Motor neuron (in vitro differentiated cells): Measurements from ENCODE around the gene MORN1. TPM values are rescaled to one million over a fixed set of nuclear protein-coding genes. Genes with fewer than 3 reads are reported as not detected.

Experiments used
- ATAC-seq, 8 experiments: fragments of 200-7000 bp; cut with Tn5 transposase; replicated peaks in 6 of 8; 2 replicates each; pipeline ENCODE4 v1.8.0; 2021; ENCODE audit warnings: mild to moderate bottlenecking in 8 of 8, moderate library complexity in 8 of 8
- H3K27ac ChIP-seq, 2 donors: fragments of 250-450 bp; sonication (Bioruptor Pico); 2 replicates each; pipeline ENCODE4 v1.9.0; 2021; ENCODE audit warnings: antibody characterized with exemption in 2 of 2, mild to moderate bottlenecking in 2 of 2, moderate library complexity in 1 of 2
- H3K4me1 ChIP-seq, 2 donors: fragments of 250-450 bp; sonication (Bioruptor Pico); replicated peaks in 1 of 2; 2 replicates each; pipeline ENCODE4 v1.6.1; 2021; ENCODE audit warnings: antibody characterized with exemption in 2 of 2, mild to moderate bottlenecking in 2 of 2, moderate library complexity in 1 of 2
- H3K4me3 ChIP-seq, 5 donors: fragments of 250-450 bp; sonication (Bioruptor Pico); 2 replicates each; pipeline ENCODE4 v1.9.0; 2021; ENCODE audit warnings: antibody characterized with exemption in 5 of 5, mild to moderate bottlenecking in 5 of 5, moderate library complexity in 4 of 5
- WGBS, 10 experiments: fragments of 450-650 bp; shearing (Covaris generic); methylation state at CpG; one replicate each; pipeline ENCODE4 v1.0.0; 2022; 5-methylcytosine and 5-hydroxymethylcytosine counted together
- in situ Hi-C, 9 experiments: fragments of 400-800 bp; cut with MboI; loops; one replicate each; pipeline ENCODE4 v1.15.0; 2021; ENCODE audit warnings: low sequenced_read_pairs in 9 of 9, low pct_unique_long_range_greater_than_20kb in 2 of 9; ENCODE audit not compliant: unreplicated experiment in 9 of 9
- total RNA-seq, 8 experiments: library from RNA; unstranded; fragments of 300-600 nt; gene quantifications; 2 replicates each; pipeline versions ENCODE4 v1.2.3 to v1.2.4, GENCODE V29; 2022

The MORN1 gene
- total RNA-seq, 8 experiments from 2014 or later, result 13.5 to 28.6 (median 21.8) TPM

- WGBS, 10 experiments, result 0 to 38% (median 23%) methylated on average over 1 to 16 of the region's 54 CpGs; no CpG with 5 or more reads in 6 of the 10 experiments
- in situ Hi-C loops, result no loop called here
- H3K27ac ChIP-seq, result peak overlapping the region; percentile 7 to 84
- peak overlapping the region; percentile 34 to 48 (median 40) for H3K4me3 ChIP-seq
- peak; percentile 15 to 60 (median 50) for ATAC-seq
- peaks cover 61 to 82% of the 10 kb centered on the region in 2 donors for H3K4me1 ChIP-seq
These were observed 77.0 kb downstream of the MORN1 start for GRCh38 chr1:2314273-2314802.

- peak overlapping the region in 3 of 5 donors; percentile 40 to 48 (median 43) for H3K4me3 ChIP-seq
- in situ Hi-C loops, result no loop called here
- H3K4me1 ChIP-seq, result peaks cover 55 to 76% of the 10 kb centered on the region in 2 donors
- peak overlapping the region in 1 of 2 donors; percentile 84 for H3K27ac ChIP-seq
- ATAC-seq, result no peak
- 38 to 72% methylated on average over 5 to 6 of the region's 18 CpGs; no CpG with 5 or more reads in 8 of the 10 experiments for WGBS, 10 experiments
These were observed 77.6 kb downstream of the MORN1 start for GRCh38 chr1:2313651-2314261.

- Histone ChIP-seq H3K4me1 (peaks cover 45 to 66% of the 10 kb centered on the region in 2 donors), H3K4me3 (no peak overlapping the region), H3K27ac (peak overlapping the region in 1 of 2 donors; percentile 3)
- ATAC-seq, result no peak
- 30 to 100% (median 90%) methylated on average over 1 to 2 of the region's 24 CpGs; no CpG with 5 or more reads in 7 of the 10 experiments for WGBS, 10 experiments
- in situ Hi-C loops, result no loop called here
These were observed 78.6 kb downstream of the MORN1 start for GRCh38 chr1:2312515-2313301.

- no peak overlapping the region for H3K4me3 ChIP-seq
- ATAC-seq, result peak in 1 of 8 experiments; percentile 2
- H3K27ac ChIP-seq, result peak overlapping the region in 1 of 2 donors; percentile 3
- H3K4me1 ChIP-seq, result peaks cover 39 to 60% of the 10 kb centered on the region in 2 donors
- WGBS, 10 experiments, result no CpG with 5 or more reads among the region's 10 CpGs
- in situ Hi-C loops, result no loop called here
These were observed 79.2 kb downstream of the MORN1 start for GRCh38 chr1:2312160-2312514.

GRCh38 chr1:2311184-2312032, 79.9 kb downstream of the MORN1 start:
- H3K4me1 ChIP-seq, result peaks cover 32 to 53% of the 10 kb centered on the region in 2 donors
- in situ Hi-C loops, result no loop called here
- WGBS, 10 experiments, result 4 to 61% methylated on average over 3 to 5 of the region's 21 CpGs; no CpG with 5 or more reads in 8 of the 10 experiments
- ATAC-seq, result peak; percentile 49 to 80 (median 60)
- H3K4me3 ChIP-seq, result no peak overlapping the region
- peak overlapping the region in 1 of 2 donors; percentile 5 for H3K27ac ChIP-seq

GRCh38 chr1:2310332-2311183, 80.8 kb downstream of the MORN1 start:
- in situ Hi-C loops, result no loop called here

GRCh38 chr1:2308844-2309243, 82.5 kb downstream of the MORN1 start:
- H3K4me1 ChIP-seq, result peaks cover 19 to 29% of the 10 kb centered on the region in 2 donors
- no peak overlapping the region for H3K27ac ChIP-seq
- no peak for ATAC-seq
- 78 to 96% (median 89%) methylated on average over 6 to 13 of the region's 20 CpGs; no CpG with 5 or more reads in 4 of the 10 experiments for WGBS, 10 experiments
- in situ Hi-C loops, result no loop called here
- H3K4me3 ChIP-seq, result no peak overlapping the region

More at GRCh38 chr1:2310332-2311183, 80.8 kb downstream of the MORN1 start:
- Histone ChIP-seq H3K4me1 (peaks cover 23 to 44% of the 10 kb centered on the region in 2 donors), H3K27ac (peak overlapping the region in 1 of 2 donors; percentile 5), H3K4me3 (no peak overlapping the region)
- WGBS, 10 experiments, result 17 to 90% (median 85%) methylated on average over 5 to 11 of the region's 28 CpGs; no CpG with 5 or more reads in 6 of the 10 experiments
- no peak for ATAC-seq

GRCh38 chr1:2307972-2308371, 83.4 kb downstream of the MORN1 start:
- 86 to 100% (median 94%) methylated on average over 1 to 15 of the region's 15 CpGs; no CpG with 5 or more reads in 1 of the 10 experiments for WGBS, 10 experiments
- ATAC-seq, result no peak
- peaks cover 19 to 20% of the 10 kb centered on the region in 2 donors for H3K4me1 ChIP-seq
- H3K27ac ChIP-seq, result no peak overlapping the region
- no peak overlapping the region for H3K4me3 ChIP-seq
- in situ Hi-C loops, result no loop called here

- no peak for ATAC-seq
- peaks cover 11 to 12% of the 10 kb centered on the region in 2 donors for H3K4me1 ChIP-seq
- no peak overlapping the region for H3K27ac ChIP-seq
- WGBS, 10 experiments, result 80 to 100% (median 96%) methylated on average over 1 to 19 of the region's 41 CpGs; no CpG with 5 or more reads in 1 of the 10 experiments
- no peak overlapping the region for H3K4me3 ChIP-seq
- in situ Hi-C loops, result no loop called here
These were observed 84.2 kb downstream of the MORN1 start for GRCh38 chr1:2307064-2307605.

GRCh38 chr1:2306151-2306978, 85.0 kb downstream of the MORN1 start:
- peaks cover 4% of the 10 kb centered on the region in 2 donors for H3K4me1 ChIP-seq
- in situ Hi-C loops, result no loop called here
- no peak overlapping the region for H3K4me3 ChIP-seq
- 80 to 93% (median 85%) methylated on average over 6 to 30 of the region's 81 CpGs; no CpG with 5 or more reads in 7 of the 10 experiments for WGBS, 10 experiments
- peak in 1 of 8 experiments; percentile 4 for ATAC-seq
- peak overlapping the region in 1 of 2 donors; percentile 2 for H3K27ac ChIP-seq
